GM12878 (cell line): ENCODE data around the gene PDE6D.

Experiments
- CBX5 ChIP-seq: sonication (generic); IDR thresholded peaks from 2 replicates; pipeline ENCODE4 v1.6.1; 2016; ENCODE audit warnings: low read depth, moderate library complexity, mild to moderate bottlenecking, inconsistent platforms
- TCF12 ChIP-seq: IDR thresholded peaks from 2 replicates; pipeline ENCODE4 v1.6.1; 2011; ENCODE audit warnings: low read depth, mild to moderate bottlenecking, low read length
- TF ChIP-seq, protein P1 (sequence below): IDR thresholded peaks from 2 replicates; pipeline ENCODE4 v1.6.1; 2011; ENCODE audit warnings: borderline replicate concordance, low read depth, mild to moderate bottlenecking, moderate library complexity, mixed read lengths, low read length; ENCODE audit not compliant: insufficient read depth; ENCODE audit errors: extremely low read length
- TF ChIP-seq, protein P2 (sequence below): IDR thresholded peaks from 2 replicates; pipeline ENCODE4 v1.6.1; 2012; ENCODE audit warnings: low read length, inconsistent platforms
- TF ChIP-seq, protein P3 (sequence below): fragments of 150-350 bp; IDR thresholded peaks from 2 replicates; pipeline ENCODE4 v1.6.1; 2016; ENCODE audit warnings: low read depth, low read length

DNA sequence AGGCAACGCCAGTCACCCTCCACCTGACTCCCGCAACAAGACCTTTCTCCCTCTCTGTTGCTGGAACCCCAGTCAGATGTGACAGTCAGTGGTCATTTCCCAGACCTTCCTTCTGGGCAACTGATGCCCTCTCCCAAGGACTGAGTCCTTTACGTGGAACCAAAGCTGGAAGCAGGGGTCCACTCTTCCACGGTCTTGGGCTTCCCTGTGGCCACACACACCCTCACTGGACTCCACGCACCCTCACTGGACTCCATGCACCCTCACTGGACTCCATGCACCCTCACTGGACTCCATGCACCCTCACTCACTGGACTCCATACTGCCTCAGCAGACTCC is 65.6 kb downstream of the PDE6D start:
- TF ChIP-seq, protein P1, sequence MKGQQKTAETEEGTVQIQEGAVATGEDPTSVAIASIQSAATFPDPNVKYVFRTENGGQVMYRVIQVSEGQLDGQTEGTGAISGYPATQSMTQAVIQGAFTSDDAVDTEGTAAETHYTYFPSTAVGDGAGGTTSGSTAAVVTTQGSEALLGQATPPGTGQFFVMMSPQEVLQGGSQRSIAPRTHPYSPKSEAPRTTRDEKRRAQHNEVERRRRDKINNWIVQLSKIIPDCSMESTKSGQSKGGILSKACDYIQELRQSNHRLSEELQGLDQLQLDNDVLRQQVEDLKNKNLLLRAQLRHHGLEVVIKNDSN: no peak
- TF ChIP-seq, protein P2, sequence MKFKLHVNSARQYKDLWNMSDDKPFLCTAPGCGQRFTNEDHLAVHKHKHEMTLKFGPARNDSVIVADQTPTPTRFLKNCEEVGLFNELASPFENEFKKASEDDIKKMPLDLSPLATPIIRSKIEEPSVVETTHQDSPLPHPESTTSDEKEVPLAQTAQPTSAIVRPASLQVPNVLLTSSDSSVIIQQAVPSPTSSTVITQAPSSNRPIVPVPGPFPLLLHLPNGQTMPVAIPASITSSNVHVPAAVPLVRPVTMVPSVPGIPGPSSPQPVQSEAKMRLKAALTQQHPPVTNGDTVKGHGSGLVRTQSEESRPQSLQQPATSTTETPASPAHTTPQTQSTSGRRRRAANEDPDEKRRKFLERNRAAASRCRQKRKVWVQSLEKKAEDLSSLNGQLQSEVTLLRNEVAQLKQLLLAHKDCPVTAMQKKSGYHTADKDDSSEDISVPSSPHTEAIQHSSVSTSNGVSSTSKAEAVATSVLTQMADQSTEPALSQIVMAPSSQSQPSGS: no peak
- TF ChIP-seq TCF12 (no peak), CBX5 (no peak)
- TF ChIP-seq, protein P3, sequence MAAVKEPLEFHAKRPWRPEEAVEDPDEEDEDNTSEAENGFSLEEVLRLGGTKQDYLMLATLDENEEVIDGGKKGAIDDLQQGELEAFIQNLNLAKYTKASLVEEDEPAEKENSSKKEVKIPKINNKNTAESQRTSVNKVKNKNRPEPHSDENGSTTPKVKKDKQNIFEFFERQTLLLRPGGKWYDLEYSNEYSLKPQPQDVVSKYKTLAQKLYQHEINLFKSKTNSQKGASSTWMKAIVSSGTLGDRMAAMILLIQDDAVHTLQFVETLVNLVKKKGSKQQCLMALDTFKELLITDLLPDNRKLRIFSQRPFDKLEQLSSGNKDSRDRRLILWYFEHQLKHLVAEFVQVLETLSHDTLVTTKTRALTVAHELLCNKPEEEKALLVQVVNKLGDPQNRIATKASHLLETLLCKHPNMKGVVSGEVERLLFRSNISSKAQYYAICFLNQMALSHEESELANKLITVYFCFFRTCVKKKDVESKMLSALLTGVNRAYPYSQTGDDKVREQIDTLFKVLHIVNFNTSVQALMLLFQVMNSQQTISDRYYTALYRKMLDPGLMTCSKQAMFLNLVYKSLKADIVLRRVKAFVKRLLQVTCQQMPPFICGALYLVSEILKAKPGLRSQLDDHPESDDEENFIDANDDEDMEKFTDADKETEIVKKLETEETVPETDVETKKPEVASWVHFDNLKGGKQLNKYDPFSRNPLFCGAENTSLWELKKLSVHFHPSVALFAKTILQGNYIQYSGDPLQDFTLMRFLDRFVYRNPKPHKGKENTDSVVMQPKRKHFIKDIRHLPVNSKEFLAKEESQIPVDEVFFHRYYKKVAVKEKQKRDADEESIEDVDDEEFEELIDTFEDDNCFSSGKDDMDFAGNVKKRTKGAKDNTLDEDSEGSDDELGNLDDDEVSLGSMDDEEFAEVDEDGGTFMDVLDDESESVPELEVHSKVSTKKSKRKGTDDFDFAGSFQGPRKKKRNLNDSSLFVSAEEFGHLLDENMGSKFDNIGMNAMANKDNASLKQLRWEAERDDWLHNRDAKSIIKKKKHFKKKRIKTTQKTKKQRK: no peak
